Body of pancreas (tissue), 4 donors: ENCODE data around the gene APLF.

Experiments used
- CTCF ChIP-seq, 7 experiments: fragments of 450-650 bp in 4 of 7; fragments of 200-600 bp in 3 of 7; sonication (generic) in 3 of 7; IDR thresholded peaks; one replicate each; pipeline ENCODE4 v1.5.1; 2016 to 2019; ENCODE audit warnings: antibody characterized with exemption in 7 of 7
- POLR2A ChIP-seq, 3 donors: fragments of 450-650 bp; IDR thresholded peaks; one replicate each; pipeline ENCODE4 v1.6.1; 2016; ENCODE audit warnings: antibody characterized with exemption in 3 of 3, mild to moderate bottlenecking in 2 of 3

GRCh38 chr2:68566362-68566761 lies 99.0 kb downstream of the APLF start:
- TF ChIP-seq POLR2A (IDR thresholded peaks at IDR 0.05) (no peak), CTCF (IDR thresholded peaks at IDR 0.05) (no peak)
